HG03460 (cell line): ENCODE measurements around the gene EML4.
"Not testable (repeated sequence)": the region's sequence is repeated elsewhere in the genome, so short reads cannot be mapped to it uniquely, and the experiment has no call there.

ENCODE experiments used
- ATAC-seq: cut with Tn5 transposase; IDR thresholded peaks from one replicate; pipeline ENCODE4 v1.9.1; 2021; ENCODE audit not compliant: unreplicated experiment

EML4 gene

DNA sequence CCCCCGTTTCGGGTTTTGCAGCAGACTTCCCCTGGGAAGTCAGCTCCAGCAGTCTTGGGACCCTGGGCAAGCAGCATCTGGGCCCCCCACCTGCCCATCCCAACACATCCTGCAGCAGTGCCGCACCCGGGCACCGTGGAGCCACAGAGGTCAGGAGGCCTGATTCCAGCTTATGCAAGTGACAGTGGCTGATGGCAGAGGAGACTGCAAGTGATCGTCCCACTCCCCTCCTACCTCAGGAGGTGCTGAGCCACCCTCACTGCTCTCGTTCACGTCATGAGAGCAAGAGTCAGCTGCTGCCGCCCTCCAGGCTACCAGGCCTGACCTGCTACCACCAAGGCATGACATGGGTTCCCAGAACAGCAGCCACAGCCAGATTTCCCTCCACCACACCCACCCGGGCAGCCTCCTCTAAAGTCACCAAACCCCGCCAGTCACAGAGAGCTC, 173.7 kb downstream of the EML4 start:
- no peak for ATAC-seq

DNA sequence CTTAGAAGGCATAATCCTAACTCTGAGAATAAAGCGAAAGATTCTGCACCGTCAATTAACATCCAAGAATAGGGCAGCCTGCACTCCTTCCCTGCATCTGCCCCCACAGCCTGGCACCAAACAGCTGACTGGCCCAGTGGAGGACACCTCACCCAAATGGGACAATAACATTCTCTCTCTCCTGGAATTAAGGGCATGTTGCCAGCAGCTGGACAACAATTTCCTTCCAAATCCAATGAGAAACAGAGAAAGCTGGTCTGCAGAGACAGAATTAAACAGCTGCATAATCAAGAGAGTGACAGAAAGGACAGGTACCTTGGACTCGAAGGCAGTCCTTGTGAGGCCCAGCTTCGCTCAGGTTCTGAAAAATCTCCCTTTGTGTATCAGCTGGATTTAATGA, 176.8 kb downstream of the EML4 start:
- no peak for ATAC-seq

DNA sequence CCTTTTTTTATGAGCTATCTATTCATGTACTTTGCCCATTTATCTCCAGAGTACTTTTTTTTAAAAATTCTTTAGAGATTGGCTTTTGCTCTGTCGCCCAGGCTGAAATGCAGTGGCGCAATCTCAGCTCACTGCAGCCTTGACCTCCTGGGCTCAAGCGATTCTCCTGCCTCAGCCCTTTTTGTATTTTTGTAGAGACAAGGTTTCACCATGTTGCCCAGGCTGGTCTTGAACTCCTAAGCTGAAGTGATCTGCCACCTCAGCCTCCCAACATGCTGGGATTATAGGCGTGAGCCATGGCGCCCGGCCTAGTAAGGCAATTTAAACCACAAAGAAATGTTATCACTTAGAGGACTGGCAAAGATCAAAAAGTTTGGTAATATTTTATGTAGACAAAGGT, 177.7 kb downstream of the EML4 start:
- not testable (repeated sequence) for ATAC-seq

DNA sequence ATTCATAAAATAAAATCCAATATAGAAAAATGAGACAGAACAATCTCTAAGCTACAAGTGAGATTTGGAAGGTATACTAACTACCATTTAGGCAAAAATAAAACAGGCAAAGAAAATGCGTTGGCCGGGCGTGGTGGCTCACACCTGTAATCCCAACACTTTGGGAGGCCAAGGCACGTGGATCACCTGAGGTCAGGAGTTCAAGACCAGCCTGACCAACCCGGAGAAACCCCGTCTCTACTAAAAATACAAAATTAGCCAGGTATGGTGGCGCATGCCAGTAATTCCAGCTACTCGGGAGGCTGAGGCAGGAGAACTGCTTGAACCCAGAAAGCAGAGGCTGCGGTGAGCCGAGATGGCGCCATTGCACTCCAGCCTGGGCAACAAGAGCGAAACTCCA, 178.4 kb downstream of the EML4 start:
- not testable (repeated sequence) for ATAC-seq

DNA sequence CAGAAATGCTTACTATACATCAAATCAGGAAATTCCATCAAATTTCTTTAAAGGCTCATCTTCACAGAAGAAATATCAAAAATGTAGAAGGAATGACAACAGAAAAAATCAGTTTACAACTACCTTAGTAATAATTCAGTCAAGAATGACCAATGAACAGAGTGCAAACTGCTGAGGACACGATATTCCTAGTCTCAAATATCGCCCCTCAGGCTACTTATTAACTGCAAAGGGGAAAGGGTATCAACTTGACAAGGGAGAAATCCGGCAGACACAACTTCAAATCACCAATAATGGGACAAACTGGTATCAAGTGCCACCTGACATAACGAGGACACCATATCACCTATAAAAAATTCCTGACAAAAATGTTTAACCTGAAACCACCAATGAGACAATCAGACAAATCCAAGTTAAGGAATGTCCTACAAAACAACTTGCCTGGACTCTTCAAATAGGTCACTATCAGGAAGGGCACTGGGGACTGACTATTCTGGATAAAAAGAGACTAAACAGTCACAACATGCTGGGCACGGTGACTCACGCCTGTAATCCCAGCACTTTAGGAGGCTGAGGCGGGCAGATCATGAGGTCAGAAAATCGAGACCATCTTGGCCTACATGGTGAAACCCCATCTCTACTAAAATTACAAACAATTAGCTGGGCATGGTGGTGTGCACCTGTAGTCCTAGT, 179.1 kb downstream of the EML4 start:
- no peak for ATAC-seq

DNA sequence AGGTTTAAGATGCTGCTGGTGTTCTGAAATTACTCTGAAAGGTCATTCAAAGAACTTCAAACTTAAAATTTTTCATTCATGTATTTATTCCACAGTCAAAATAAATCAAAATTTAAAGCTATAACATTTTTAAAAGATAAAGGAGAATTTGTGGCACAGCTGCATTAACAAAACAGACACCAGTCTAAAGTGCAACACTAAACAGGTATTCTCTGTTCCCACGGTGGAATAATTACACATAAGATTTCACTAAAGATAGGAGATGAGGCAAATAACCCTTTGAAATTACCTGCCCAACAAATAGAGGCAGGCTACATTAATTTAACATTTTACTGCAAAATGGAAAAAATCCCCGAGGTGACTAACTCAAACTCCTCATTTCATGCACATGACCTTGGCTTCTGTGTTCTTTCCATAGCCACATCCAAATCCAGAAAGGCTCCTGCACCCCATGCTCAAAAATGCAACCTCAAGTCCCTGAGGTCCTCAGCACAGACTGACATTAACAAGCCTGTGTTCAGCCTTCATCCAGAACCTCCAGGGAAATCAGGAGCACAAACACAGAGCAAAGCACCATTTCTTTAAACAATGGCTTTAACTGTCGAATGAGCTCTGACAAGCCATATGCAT, 181.4 kb downstream of the EML4 start:
- no peak for ATAC-seq

DNA sequence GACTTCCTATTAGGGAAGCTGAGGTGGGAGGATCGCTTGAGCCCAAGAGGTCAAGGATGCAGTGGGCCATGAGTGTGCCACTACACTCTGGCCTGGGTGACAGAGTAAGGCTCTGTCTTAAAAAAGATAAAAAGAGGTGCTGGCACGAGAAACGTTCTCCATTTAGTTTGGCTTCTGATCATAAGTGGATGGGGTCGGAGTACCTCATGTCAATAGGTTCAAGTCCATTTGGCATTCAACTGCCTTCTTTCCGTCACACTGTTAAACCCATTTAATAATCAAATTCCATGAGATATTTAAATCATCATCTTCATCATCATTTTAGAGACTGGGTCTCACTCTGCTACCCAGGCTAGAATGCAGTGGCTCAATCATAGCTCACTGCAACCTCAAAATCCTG, 182.7 kb downstream of the EML4 start:
- no peak for ATAC-seq

DNA sequence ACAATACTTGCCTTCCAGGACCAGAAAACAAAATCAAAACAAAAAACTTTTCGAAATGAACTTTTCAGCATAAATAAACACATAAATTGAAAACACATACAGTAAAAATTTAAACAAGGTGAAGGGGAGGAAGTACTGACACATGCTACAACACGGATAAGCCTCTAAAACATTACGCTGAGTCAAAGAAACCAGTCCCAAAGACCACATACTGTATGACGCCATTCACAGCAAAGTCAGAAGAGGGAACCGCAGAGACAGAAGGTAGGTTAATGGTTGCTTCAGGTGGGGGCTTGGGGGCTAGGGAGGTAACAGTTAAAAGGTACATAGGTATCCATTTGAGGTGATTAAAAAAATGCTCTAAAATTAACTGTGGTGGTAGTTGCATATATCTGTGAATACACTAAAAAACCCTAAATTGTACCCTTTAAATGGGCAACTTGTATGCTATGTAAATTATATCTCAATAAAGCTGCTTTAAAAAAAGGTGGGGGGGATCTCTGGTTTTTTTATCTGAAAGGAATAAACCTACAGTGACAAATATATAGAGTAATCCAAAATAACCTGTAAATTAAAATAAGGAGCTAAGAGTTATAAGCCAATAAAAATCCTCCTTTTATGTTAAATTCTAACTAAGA, 184.8 kb downstream of the EML4 start:
- ATAC-seq: no peak

DNA sequence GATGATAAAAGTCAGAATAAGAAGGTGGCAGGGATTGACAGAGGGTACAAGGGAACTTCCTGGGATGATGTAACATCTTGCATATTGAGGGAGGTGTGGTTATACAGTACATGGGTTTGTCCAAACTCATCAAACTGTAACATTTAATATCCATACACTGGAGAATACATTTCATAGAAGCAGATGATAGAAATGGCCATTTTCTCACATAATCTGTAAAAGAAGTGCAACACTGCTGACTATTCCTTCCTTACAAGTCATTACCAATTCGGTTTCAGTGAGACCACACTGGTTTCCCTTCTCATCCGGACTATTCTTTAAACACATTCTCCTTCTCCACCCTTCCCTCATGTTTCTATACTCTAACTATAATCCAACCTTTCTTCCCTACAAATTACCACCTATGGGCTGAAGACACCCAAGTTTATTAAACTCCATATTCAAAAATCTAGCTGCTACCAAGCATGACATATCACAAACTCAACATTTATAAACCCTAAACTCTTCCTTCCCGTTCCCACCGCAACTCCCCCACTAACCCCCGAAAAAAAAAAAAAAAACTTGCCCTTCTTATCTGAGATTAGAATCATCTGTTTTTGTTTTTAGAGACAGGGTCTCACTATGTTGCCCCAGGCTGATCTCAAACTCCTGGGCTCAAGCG, 190.3 kb downstream of the EML4 start:
- no peak for ATAC-seq

DNA sequence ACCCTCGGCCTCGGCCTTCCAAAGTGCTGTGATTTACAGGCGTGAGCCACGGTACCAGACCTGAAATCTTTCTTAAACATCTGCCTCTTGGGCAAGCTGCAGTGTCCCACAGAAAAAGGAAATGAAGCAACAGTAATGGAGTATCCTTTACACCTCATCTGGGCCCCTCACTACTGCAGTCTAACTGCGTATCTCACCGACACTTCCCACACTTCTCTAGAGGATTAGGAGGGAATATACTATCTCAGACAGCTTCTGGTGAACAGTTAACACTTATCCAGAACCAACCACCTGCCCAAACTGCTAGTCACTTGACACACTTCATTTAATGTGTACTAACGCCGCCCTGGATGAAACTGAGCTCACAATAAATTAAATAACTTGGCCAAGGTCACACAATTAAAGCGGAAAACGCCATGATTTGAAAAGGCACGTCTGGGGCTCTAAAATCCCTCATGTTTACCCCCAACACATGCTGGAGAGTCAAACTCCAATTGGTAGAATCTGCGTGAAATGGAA, 190.9 kb downstream of the EML4 start:
- ATAC-seq: no peak

DNA sequence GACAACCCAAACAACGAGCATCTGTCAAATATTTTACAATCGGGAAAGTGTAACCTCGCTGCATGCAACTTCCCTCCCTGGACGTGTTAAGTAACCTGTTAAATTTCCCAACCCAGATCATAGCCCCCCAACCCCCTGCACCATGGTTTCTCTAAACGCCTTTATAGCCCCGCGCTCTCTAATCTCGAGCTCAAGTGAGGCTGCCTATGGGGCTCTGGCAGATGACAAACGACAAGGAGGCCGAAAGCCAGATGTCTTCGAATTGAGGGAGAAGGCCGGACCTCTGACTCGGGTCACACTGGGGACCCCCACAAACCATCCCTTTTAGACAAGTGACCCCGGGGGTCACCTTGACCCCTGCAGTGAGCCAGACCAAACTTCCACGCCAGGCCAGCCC, 191.3 kb downstream of the EML4 start:
- ATAC-seq: no peak

DNA sequence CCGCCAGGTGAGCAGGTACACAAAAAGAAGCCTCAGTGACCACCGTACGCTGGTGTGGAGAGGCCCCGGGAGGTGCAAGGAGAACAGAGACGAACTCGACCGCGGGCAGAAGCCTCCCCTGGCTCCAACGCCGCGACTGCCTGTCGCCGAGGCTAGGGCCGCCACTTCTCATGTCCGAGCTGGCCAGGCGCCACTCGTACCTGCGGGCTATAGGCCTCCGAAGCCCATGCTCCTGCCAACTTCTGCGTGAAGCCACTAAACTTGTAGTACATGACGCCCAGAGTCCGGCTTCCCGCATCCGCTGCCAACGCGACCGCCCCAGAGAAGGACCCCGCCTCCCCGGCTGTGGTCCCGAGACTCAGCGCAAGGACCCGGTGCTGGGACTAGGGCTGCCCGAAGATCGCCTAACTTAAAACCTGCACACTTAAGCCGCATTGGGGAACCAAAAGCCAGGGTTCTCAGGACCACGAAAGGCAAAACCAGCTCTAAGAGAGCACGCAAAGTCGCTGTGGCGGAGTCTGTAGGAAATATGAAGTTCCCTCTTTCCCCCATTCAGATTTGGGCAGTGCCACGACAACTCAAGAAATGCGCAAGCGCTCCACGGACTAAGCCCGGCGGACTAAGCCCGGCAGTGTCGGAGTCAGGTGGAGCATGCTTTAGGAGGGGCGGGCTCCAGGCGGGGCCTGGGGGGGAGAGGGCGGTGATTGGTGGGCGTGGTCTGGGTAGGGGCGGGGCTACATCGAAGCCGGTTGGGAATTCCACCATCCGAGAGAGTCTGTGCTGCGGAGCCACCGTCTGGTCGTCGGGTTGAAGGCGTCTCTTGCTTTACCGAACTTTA, 192.0 kb downstream of the EML4 start, which contains the start of gene COX7A2L:
Gene COX7A2L (minus strand): TSS at position 328 of the 838 bp plus-strand sequence. CDS start 56 bp downstream, at position 272.
- ATAC-seq: peak; percentile 91

DNA sequence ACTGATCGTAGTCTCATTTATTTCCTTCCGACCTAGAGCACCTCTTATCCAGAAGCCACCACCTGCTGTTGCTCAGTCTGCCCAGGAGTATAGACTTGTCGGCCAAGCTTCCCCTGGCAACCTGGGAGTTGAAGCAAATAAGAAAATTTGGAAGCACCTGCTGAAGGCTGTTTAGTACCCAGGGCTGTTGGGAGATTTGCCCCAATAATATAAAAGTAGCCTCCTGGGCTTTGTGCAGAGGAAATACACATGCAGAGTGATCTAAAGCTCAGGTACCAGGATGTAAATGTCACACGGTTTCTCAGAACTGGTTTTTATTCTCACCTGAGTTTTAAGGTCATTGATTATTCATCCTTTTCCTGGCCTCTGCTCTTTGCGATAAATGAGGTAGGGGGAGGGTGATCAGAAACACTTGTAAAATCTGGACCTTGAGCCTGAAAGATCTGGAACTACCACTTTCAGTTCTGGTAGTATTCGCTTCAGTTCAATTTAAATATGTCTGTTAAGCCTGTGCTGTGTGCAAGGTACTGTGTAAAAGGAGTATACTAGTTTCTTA, 192.7 kb downstream of the EML4 start:
- ATAC-seq: no peak

DNA sequence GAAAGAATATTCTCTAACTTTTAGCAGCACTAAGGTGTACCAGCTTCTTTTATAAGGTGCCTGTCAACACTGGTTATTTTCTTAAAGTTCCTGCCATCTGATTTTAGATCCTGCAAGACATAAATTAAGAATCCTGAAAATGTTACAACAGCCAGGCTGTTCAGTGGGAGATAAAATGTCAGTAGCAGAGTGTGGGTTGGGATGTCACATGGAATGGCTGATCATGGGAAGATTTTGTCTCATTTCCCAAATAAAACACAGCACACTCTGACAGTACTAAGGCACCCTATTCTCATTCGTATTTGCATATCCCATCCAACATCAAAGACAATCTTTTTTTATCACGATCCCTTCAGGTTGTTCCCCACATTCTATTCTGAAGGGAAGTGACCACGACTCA, 194.3 kb downstream of the EML4 start:
- ATAC-seq: no peak

DNA sequence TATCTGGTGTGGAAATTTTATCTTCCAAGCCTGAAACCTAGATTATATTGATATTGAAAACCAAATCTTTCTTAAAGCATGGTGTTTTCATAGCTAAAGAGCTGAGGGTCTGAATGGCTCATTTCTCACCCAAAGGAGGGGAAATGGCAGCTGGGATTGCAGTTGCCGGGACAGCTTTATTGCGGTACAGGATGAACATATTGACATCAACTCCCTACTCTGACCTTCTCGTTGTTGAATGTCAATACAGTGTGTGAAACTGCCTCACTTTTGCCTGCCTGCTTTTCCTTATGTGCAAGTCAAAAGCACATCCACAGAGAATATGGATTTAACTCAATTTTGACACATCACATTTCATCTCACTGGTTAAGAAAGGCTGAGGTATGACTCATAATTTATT, 195.5 kb downstream of the EML4 start:
- ATAC-seq: no peak

DNA sequence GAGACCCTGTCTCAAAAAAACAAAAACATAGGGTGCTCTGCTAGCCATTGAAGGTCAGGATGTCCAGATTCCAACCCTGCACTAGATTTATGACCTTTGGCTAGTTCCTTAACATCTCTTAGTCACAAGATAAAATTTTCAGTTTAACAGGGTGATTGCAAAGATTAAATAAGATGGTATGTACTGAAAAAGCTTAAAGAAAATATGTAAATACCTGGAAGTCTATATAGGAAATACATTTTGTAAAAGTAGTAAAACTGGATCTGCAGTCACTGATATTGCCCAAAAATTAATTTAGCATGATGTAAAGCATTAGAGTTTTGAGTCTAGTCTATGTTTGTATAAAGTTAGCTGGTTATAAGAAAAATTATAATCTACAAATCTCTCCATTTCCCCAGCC, 197.3 kb downstream of the EML4 start:
- ATAC-seq: no peak

DNA sequence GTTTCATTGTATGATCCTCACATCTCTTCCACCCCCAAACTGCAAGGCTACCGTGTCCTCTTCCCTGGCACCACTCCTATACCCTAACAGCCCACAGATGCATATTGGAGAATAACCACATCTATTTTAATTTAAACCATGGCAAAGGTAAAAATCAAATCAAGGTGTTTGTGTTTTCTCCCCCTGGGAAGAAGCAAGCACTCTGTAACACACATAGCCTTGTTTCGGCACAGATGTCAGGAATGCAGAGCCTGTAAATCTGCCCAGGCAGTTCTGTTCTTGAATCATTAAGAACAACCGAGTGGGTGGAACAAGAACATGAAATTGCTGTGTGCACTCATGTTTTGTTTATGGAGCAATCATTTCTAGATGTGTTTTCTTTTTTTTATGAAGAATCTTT, 198.7 kb downstream of the EML4 start:
- no peak for ATAC-seq

DNA sequence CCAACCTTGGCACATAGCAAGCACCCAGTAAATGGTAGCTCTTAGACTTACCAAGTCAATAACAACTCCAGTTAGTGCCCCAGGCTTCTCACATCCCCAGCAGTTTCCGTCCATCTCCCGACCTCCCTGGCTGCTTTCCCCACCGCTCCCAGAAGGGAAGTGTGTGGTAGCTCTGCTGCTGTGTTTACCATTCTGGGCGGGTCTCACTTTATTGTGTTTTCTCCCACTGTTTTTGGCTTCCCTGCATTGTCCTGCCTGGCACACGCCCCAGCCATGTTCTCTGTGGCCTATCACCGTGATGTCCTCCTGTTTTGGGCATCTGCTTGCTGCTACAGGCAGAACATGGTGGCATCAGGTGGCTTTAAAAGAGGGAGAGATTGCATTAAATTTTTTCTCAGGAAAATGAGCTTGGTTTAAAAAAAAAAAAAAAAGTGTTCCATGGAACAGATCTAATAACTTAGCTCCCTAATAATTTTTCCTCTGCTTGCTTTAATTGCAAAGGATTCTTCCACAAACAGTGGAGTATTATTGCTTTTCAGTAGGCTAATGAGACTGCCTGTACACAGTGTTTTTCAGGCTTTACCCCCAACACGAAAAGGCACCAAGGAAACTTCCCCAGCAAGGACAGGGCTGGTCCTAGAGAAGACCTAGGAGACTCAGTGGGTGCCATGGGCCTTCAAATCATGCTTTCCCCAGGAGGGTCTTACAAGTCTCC, 199.8 kb downstream of the EML4 start:
- no peak for ATAC-seq

DNA sequence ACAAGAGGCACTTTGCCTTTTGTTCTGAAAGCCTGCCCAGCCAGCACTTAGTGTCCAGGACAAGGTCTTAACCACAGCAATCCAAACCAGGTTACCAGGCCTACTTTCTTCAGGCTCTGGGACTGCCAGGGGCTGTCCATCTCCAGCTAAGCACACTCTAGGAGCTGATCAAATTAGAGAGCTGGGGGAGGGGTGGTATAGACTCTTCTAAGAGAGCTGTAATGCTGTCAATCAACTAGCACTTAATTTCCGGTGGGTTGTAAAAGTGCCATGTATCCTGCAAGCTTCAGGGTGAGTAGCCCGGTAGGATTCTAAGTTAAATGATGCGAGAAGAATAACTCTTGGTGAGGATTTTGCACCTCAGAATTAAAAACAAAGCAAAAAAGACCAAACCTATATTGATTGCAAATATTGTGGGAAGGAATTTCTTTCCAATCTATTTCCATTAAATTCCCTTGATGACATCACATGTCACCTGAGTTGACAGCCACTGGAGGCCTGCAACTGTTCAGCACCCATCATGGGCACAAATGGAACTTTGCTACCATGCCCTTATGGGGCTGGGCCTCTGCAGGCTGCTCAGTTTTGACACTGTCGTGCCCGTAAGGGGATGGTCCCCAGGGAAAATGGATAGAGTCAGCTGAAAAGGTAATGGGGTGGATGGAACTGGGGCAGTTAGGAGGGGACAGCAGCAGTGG, 200.5 kb downstream of the EML4 start:
- ATAC-seq: no peak
